Measurements from ENCODE around the gene EPHA4.

DNA sequence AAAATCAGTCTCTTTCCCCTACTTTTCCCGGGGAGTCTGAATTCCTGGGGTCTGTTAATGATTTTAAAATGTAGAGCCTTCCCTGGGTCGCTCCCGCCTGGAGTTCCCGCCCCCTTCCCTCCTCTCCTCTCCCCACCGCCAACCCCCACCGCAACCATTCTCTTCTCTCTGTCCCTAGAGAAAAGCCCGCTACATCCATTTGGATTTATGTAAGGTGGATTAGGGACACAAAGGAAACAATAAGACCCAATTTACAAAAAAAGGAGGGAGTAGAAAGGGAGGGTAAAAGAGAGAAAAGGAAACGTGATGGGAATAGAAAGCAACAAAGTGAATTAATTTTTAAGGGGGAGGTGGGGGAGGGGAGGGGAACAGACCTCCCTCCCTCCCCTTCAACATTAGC, 2.2 kb downstream of the EPHA4 start:
- TF ChIP-seq, protein P1, sequence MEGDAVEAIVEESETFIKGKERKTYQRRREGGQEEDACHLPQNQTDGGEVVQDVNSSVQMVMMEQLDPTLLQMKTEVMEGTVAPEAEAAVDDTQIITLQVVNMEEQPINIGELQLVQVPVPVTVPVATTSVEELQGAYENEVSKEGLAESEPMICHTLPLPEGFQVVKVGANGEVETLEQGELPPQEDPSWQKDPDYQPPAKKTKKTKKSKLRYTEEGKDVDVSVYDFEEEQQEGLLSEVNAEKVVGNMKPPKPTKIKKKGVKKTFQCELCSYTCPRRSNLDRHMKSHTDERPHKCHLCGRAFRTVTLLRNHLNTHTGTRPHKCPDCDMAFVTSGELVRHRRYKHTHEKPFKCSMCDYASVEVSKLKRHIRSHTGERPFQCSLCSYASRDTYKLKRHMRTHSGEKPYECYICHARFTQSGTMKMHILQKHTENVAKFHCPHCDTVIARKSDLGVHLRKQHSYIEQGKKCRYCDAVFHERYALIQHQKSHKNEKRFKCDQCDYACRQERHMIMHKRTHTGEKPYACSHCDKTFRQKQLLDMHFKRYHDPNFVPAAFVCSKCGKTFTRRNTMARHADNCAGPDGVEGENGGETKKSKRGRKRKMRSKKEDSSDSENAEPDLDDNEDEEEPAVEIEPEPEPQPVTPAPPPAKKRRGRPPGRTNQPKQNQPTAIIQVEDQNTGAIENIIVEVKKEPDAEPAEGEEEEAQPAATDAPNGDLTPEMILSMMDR (conservative IDR thresholded peaks at IDR 0.05; ENCODE audit: low read length) = no peak
- TF ChIP-seq EZH2phosphoT487 (IDR thresholded peaks at IDR 0.05; ENCODE audit: borderline replicate concordance, low read depth, low read length) = no peak
